GM18868 (cell line): Measurements from ENCODE around the gene SUSD1.

Experiments
- ATAC-seq: cut with Tn5 transposase; IDR thresholded peaks from one replicate; pipeline ENCODE4 v1.9.1; 2021; ENCODE audit warnings: mild to moderate bottlenecking, moderate library complexity; ENCODE audit not compliant: unreplicated experiment

Gene SUSD1

DNA sequence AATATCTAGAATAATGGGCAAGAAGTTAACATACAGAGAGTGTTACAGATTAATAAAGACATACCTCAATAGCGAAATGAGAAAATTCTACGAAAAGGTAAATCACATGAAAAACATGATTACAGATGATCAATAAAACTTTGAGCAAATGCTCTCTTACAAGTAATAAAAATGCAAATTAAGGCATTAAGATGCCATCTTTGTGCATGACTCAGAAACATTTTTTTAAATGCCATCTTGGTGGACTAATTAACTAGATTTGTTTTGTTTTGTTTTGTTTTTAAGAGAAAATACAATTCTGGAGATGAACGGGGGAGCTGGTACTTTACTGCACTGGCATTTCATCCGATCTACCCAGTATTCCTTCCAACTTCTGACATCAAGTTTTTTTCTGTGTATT lies 130.2 kb downstream of the SUSD1 start:
- no peak for ATAC-seq

- no peak for ATAC-seq
Measured at GRCh38 chr9:112044186-112044585, 130.9 kb downstream of the SUSD1 start.

- no peak for ATAC-seq
Measured at GRCh38 chr9:112043423-112043822, 131.7 kb downstream of the SUSD1 start.

GRCh38 chr9:112042769-112043168 lies 132.3 kb downstream of the SUSD1 start:
- ATAC-seq = no peak

GRCh38 chr9:112042244-112042638 lies 132.9 kb downstream of the SUSD1 start:
- ATAC-seq = no peak

DNA sequence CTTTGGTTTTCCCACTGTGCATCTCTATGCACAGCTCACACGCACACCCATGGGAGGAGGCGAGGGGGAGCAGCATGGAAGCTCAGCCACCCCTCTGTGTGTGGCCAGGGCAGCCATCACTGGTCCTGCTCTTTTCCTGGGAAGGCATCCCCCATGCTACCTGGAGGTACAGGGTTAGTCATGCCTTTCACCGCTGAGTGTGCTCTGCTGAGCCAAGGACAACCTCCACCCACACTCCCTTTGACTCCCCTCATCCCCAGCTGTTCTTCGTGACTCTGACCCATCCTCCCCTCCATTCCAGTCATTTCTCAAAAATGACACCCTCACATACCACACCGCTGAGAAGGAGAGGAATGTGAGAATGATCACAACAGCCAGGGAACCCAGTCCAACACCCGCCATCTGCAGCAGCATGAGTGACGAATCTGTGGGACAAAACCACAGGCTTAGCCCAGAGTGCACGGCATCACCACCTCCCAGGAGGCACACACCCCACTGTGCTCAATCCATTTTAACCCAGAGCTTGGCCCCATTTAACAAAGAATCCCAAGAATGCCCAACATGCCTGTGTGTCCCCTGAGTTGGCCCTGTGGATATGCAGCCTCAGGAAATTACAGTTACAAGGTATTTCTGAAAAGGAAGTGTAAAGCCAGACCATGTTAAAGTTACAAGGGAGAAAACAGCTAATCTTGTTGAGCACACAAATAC lies 133.4 kb downstream of the SUSD1 start:
- ATAC-seq = no peak

DNA sequence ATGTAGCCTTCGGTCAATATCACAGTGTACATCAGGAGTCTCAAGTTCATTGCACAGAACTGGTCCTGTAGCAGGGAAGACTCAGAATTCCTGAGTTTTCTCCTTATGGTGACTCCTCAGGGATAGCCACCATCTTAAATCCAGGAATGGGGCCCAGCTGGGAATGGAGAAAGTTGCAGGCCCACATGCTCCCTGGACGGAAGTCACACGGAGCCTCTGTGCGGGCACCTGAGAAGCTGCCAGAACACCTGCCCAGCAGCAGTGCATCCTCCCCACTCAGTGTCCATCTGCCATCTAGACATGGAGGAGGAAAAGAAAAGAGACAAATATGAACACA lies 133.9 kb downstream of the SUSD1 start:
- ATAC-seq = no peak

GRCh38 chr9:112038017-112038408 lies 137.1 kb downstream of the SUSD1 start:
- ATAC-seq = no peak

GRCh38 chr9:112037281-112038016 lies 137.6 kb downstream of the SUSD1 start:
- ATAC-seq = peak; percentile 51

DNA sequence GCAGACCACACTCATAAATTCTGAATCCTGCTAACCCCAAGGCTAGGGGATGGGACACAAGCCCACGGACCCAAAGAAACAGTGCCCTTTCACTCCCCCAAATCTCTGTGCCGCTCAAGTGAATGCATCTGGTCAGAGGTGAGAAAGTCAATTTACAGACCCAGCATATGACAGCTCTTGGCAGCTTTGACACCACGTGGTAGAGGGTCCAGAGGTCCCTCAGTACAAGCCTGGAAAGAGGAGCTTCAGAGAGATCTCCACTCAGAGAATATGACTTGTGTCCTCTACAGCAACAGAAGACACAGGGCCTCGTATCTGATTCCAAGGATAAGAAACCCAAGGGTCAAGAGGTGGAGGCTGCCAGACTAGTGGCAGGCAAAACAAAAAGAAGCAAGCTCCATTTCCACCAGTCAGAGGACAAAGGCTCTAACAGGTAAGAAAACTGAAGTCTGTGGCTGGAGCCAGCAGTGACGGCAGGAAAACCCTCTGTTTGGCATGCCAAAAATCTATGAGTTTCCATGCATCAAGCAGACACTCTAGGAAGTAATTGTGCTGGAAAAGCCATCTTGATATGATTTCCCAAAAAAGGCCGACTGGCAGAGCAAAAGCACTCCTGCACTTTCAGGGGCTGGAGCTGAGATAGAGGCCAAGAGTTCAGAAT lies 139.8 kb downstream of the SUSD1 start:
- no peak for ATAC-seq

DNA sequence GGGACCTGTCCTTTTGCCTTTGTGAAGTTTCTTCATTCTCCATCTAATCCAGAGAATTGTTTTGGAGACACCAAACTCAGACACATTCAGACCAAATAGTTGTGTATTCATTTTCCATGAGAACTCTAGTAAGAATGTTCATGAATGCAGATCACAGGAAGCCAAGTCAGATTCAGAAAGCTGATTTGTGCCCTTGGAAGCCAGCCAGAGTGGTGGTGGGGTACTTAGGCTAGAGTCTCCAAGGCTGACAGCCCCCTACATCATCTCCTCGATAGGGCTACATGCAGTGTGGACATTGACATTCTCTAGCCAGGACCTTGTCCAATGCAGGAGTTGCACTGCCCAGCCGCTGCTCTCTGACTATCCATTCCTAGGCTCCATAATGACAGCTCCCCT lies 140.9 kb downstream of the SUSD1 start:
- ATAC-seq = no peak

- ATAC-seq = no peak
Measured at GRCh38 chr9:112033237-112034215, 141.6 kb downstream of the SUSD1 start.

- ATAC-seq = no peak
Measured at GRCh38 chr9:112032743-112033142, 142.4 kb downstream of the SUSD1 start.

GRCh38 chr9:112032009-112032408 lies 143.1 kb downstream of the SUSD1 start:
- ATAC-seq = peak; percentile 39

DNA sequence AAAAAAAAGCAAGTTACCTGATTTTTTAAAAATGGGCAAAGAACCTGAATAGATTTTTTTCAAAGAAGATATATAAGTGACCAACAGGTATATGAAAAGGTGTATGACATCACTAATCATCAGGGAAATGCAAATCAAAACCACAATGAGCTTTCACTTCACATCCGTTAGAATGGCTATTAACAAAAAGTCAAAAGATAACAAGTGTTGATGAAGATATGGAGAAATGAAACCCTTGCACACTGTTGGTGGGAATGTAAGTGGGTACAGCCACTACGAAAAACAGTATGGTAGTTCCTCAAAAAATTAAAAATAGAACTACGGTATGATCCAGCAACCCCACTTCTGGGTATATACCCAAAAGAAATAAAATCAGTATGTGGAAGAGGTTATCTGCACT lies 143.7 kb downstream of the SUSD1 start:
- ATAC-seq = no peak

DNA sequence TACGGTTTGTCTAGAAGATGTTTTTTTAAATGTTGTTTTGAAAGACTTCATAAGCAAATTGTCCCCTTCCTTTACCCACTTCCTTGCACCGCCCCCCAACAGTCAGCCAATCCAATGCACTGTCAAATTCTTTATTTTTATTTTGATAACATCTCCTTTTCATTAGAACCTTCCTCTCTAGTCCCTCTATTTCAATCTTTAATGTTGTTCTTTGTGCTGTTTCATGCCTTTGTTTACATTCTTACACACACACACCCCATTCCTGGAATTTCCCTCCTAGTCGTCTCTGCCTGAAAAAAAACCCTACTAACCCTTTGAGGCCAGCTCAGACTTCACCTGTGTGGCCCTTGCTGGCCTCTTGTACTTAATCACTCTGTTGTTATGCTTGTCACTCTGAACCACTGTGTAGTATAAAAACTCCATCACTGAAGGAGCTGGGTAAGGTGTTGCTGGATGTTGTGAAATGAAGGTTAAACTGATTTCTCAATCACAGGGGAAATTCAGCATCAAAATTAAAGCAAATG lies 145.1 kb downstream of the SUSD1 start:
- no peak for ATAC-seq

- peak; percentile 70 for ATAC-seq
Measured at GRCh38 chr9:112028242-112029221, 146.6 kb downstream of the SUSD1 start.

- ATAC-seq = no peak
Measured at GRCh38 chr9:112025850-112026249, 149.2 kb downstream of the SUSD1 start.

DNA sequence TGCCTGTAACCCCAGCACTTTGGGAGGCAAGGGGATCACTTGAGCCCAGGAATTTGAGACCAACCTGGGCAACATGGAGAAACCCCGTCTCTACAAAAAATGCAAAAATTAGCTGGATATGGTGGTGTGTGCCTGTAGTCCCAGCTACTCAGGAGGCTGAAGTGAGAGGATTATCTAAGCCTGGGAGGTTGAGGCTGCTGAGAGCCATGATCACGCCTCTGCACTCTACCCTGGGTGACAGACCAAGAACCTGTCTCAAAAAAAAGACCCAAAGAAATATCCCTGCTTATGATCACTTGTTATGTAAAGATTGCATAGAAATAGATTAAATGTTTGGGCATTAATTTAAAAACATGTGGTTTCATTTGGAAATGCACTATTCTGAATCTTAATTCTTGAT lies 153.4 kb downstream of the SUSD1 start:
- no peak for ATAC-seq
